ENCODE measurements around the gene PDE11A. TPM values are rescaled to one million over a fixed set of nuclear protein-coding genes. Genes with fewer than 3 reads are reported as not detected.

PDE11A gene
- total RNA-seq, 4 donors from 2014 or later: 0.37 to 1.2 (median 1.1) TPM; not detected in 1

DNA sequence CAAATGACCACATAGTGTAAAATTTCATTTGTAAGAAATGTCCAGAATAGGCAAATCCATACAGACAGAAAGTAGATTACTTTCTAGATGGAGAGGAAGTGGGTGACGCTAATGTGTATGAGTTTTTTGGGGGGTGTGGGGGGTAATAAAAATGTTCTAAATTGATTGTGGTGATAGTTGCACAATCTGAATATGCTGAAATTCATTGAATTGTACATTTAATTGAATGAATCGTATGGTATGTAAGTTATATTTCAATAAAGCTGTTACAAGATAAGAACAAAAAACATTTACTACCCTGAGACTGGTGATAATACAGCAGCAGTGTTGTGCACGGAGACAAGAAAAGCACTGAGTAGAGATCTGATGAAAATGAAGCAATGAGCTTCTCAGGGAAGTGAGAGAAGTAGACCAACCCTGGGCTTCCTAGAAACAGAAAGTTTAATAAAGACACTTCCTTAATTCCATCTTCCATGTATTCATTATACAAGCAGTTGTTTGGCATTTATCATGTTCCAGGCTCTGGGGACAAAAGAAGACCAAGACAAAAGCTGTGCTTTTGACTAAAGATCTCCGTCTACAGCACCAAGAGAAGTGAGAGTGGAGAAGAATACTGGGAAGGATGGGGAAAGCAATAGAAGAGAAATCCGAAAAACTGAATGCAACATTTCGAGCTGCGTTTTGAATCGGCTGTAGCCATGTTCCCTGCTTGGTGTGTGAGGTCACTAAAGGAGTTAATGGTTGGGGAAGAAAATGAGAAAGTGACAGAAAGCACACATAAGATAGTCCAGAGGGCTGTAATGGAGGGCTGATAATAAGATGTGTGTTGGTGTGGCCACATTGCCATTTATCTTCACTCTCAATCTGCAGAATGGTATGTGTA lies 1.8 kb upstream of the PDE11A start:
- Histone ChIP-seq H3K27ac (no peak overlapping the region), H3K36me3 (no peaks in the 10 kb centered on the region), H3K4me1 (peaks cover 0 to 16% (median 9%) of the 10 kb centered on the region in 4 donors), H3K9me3 (no peaks in the 10 kb centered on the region), H3K4me3 (no peak overlapping the region), H3K27me3 (no peaks in the 10 kb centered on the region)
- in situ Hi-C loops (cut with MboI; ENCODE audit: low pct_ligation_motif_present in 1 of 4, low pct_unique_long_range_greater_than_20kb in 1 of 4, low sequenced_read_pairs in 3 of 4) (no loop called here), intact Hi-C loops (cut with DNase I; ENCODE audit: low total_unique reads) (no loop called here)
- no peak for DNase-seq
- 80 to 81% methylated on average over 8 of the region's 8 CpGs for WGBS, 2 donors (ENCODE audit: low coverage in 1 of 2)
- TF ChIP-seq EP300 (IDR thresholded peaks at IDR 0.05; ENCODE audit: low read depth) (no peak), POLR2A (IDR thresholded peaks at IDR 0.05) (no peak), POLR2AphosphoS5 (IDR thresholded peaks at IDR 0.05) (no peak)
- TF ChIP-seq, protein P1, sequence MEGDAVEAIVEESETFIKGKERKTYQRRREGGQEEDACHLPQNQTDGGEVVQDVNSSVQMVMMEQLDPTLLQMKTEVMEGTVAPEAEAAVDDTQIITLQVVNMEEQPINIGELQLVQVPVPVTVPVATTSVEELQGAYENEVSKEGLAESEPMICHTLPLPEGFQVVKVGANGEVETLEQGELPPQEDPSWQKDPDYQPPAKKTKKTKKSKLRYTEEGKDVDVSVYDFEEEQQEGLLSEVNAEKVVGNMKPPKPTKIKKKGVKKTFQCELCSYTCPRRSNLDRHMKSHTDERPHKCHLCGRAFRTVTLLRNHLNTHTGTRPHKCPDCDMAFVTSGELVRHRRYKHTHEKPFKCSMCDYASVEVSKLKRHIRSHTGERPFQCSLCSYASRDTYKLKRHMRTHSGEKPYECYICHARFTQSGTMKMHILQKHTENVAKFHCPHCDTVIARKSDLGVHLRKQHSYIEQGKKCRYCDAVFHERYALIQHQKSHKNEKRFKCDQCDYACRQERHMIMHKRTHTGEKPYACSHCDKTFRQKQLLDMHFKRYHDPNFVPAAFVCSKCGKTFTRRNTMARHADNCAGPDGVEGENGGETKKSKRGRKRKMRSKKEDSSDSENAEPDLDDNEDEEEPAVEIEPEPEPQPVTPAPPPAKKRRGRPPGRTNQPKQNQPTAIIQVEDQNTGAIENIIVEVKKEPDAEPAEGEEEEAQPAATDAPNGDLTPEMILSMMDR (IDR thresholded peaks at IDR 0.05): no peak

DNA sequence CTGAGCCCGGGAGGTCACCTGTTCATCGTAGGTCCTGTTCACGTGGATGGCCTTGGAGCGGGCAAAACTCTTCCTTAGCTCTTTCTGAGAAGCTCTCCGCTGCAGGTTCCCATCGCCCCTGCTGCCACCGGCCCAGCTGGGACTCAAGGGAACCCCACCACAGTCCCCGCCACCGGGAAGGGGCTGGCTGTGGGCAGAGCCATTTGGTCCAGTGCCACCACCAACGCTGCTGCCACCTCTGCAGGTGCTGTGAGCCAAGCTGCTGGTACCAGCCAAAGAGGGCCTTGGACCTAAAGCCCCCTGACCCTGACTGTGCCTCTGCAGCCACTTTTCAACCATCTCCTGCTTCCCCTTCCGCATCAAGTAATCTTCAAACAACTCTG lies 586 bp downstream of the PDE11A start:
- TF ChIP-seq POLR2AphosphoS5 (IDR thresholded peaks at IDR 0.05) (no peak), POLR2A (IDR thresholded peaks at IDR 0.05) (no peak), EP300 (IDR thresholded peaks at IDR 0.05; ENCODE audit: low read depth) (no peak)
- TF ChIP-seq, protein P1 (IDR thresholded peaks at IDR 0.05): no peak
- no peaks in the 10 kb centered on the region for H3K9me3 ChIP-seq
- peak overlapping the region in 3 of 4 donors; percentile 68 to 81 (median 81) for H3K27ac ChIP-seq
- intact Hi-C loops (cut with DNase I; ENCODE audit: low total_unique reads): no loop called here
- H3K36me3 ChIP-seq: no peaks in the 10 kb centered on the region
- peak overlapping the region in 2 of 4 donors; percentile 31 to 48 for H3K4me3 ChIP-seq
- no peak for DNase-seq
- no peaks in the 10 kb centered on the region for H3K27me3 ChIP-seq
- in situ Hi-C loops (cut with MboI; ENCODE audit: low pct_ligation_motif_present in 1 of 4, low pct_unique_long_range_greater_than_20kb in 1 of 4, low sequenced_read_pairs in 3 of 4): no loop called here
- WGBS, 2 donors (ENCODE audit: low coverage in 1 of 2): 92% methylated on average over 11 of the region's 11 CpGs; no CpG with 5 or more reads in 1 of the 2 donors
- peaks cover 0 to 16% (median 9%) of the 10 kb centered on the region in 4 donors for H3K4me1 ChIP-seq

DNA sequence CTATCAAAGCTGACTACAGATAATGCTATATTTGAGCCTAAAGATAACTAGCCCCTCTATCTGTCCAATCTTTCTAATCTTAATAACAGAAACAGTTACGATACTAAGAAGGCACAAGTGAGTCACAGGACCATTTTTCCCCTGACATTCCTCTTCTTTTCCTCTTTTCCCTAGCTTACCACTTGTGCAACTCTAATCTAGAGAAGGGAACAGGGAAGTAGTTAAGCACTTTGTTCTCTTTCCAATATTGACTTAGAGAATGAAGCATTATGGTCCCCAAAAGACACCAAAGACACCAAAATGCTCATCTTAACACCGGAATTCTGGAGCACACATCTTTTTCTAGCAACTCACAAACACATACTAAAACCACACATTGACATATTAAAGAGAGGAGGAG lies 1.8 kb downstream of the PDE11A start:
- no peak overlapping the region for H3K4me3 ChIP-seq
- TF ChIP-seq POLR2AphosphoS5 (IDR thresholded peaks at IDR 0.05): no peak
- no peak for TF ChIP-seq EP300 (IDR thresholded peaks at IDR 0.05; ENCODE audit: low read depth)
- TF ChIP-seq, protein P1 (IDR thresholded peaks at IDR 0.05): no peak
- no peak for TF ChIP-seq POLR2A (IDR thresholded peaks at IDR 0.05)
- intact Hi-C loops (cut with DNase I; ENCODE audit: low total_unique reads): no loop called here
- 28 to 42% methylated on average over 2 of the region's 2 CpGs for WGBS, 2 donors (ENCODE audit: low coverage in 1 of 2)
- no peaks in the 10 kb centered on the region for H3K27me3 ChIP-seq
- no peaks in the 10 kb centered on the region for H3K9me3 ChIP-seq
- DNase-seq: no peak
- in situ Hi-C loops (cut with MboI; ENCODE audit: low pct_ligation_motif_present in 1 of 4, low pct_unique_long_range_greater_than_20kb in 1 of 4, low sequenced_read_pairs in 3 of 4): no loop called here
- peaks cover 0 to 16% (median 9%) of the 10 kb centered on the region in 4 donors for H3K4me1 ChIP-seq
- H3K36me3 ChIP-seq: no peaks in the 10 kb centered on the region
- no peak overlapping the region for H3K27ac ChIP-seq

DNA sequence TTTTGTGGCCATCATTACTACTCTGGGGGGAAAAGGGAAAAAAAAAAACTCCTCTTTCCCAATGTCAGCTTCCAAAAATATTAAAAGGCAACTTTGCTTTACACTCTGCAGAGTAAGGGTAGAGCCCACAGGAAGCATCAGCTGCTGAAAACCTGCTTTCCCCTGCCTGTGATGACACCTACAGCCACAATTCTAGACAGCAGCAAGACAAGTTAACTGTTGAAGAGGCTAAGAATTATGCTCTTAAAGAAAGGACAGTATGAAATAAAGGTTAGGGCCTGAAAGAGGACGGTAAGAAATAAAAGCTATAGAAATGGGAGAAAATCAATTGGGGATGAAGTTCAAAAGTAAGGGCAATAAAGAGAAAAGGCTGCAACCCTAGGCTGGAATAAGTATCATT lies 3.0 kb downstream of the PDE11A start:
- no peak for DNase-seq
- no peak overlapping the region for H3K27ac ChIP-seq
- in situ Hi-C loops (cut with MboI; ENCODE audit: low pct_ligation_motif_present in 1 of 4, low pct_unique_long_range_greater_than_20kb in 1 of 4, low sequenced_read_pairs in 3 of 4): no loop called here
- intact Hi-C loops (cut with DNase I; ENCODE audit: low total_unique reads): no loop called here
- no peak overlapping the region for H3K4me3 ChIP-seq
- peaks cover 0 to 16% (median 8%) of the 10 kb centered on the region in 4 donors for H3K4me1 ChIP-seq
- no peaks in the 10 kb centered on the region for H3K27me3 ChIP-seq
- no peaks in the 10 kb centered on the region for H3K9me3 ChIP-seq
- H3K36me3 ChIP-seq: no peaks in the 10 kb centered on the region
- TF ChIP-seq EP300 (IDR thresholded peaks at IDR 0.05; ENCODE audit: low read depth): no peak
- TF ChIP-seq, protein P1 (IDR thresholded peaks at IDR 0.05): no peak
- TF ChIP-seq POLR2A (IDR thresholded peaks at IDR 0.05): no peak
- no peak for TF ChIP-seq POLR2AphosphoS5 (IDR thresholded peaks at IDR 0.05)
- 63 to 64% methylated on average over 1 of the region's 1 CpG for WGBS, 2 donors (ENCODE audit: low coverage in 1 of 2)

All from transverse colon (tissue), 4 donors.